HEK293 (cell line): ENCODE data around the gene LIN7A.

Experiments used
- CTCF ChIA-PET: fragments of 350-600 bp; formaldehyde crosslinking; extraction: SDS; loops from one replicate; lab custom pipeline; 2021; ENCODE audit warnings: antibody characterized with exemption; lab: Yijun Ruan, JAX
- POLR2A ChIA-PET: fragments of 300-600 bp; formaldehyde crosslinking; extraction: SDS; loops from one replicate; lab custom pipeline; 2020; ENCODE audit warnings: antibody characterized with exemption, inconsistent platforms; lab: Yijun Ruan, JAX
- H3K27ac ChIP-seq: fragments of 200-500 bp; sonication (Bioruptor generic); 2 replicates; pipeline ENCODE4 v1.5.1; 2014; ENCODE audit warnings: low read depth, low read length, control low read depth, inconsistent platforms; ENCODE audit errors: extremely low read depth
- H3K36me3 ChIP-seq, 2 experiments: fragments of 200-500 bp in 1 of 2; sonication (Bioruptor generic) in 1 of 2; 1 replicate in 1 of 2; 2 replicates in 1 of 2; pipeline ENCODE4 v1.5.1; 2014 to 2017; ENCODE audit warnings: inconsistent platforms in 2 of 2, low read length in 2 of 2; ENCODE audit not compliant: control insufficient read depth in 2 of 2, insufficient read depth in 1 of 2
- H3K4me1 ChIP-seq: fragments of 200-500 bp; sonication (Bioruptor generic); 2 replicates; pipeline ENCODE4 v1.5.1; 2014; ENCODE audit warnings: mild to moderate bottlenecking, low read length, inconsistent platforms; ENCODE audit not compliant: control insufficient read depth, insufficient read depth
- H3K4me3 ChIP-seq: 2 replicates; pipeline ENCODE4 v1.5.1; 2011; ENCODE audit warnings: low read depth, mild to moderate bottlenecking, control low read depth, low read length, moderate library complexity
- H3K9me3 ChIP-seq: fragments of 200-500 bp; sonication (Bioruptor generic); 2 replicates; pipeline ENCODE4 v1.5.1; 2014; ENCODE audit warnings: low read depth, low read length, inconsistent platforms; ENCODE audit not compliant: control insufficient read depth, insufficient read depth
- BCL11A ChIP-seq: fragments of 450-650 bp; formaldehyde crosslinking; IDR thresholded peaks from 2 replicates; pipeline ENCODE4 v1.5.1; 2016; ENCODE audit warnings: low read depth, missing biosample characterization, missing genetic modification characterization
- EGR2 ChIP-seq: fragments of 450-650 bp; formaldehyde crosslinking; IDR thresholded peaks from 2 replicates; pipeline ENCODE4 v1.5.1; 2016; ENCODE audit warnings: low read depth, missing biosample characterization, missing genetic modification characterization
- FEZF1 ChIP-seq: fragments of 450-650 bp; formaldehyde crosslinking; IDR thresholded peaks from 2 replicates; pipeline ENCODE4 v1.5.1; 2016; ENCODE audit warnings: missing biosample characterization, missing genetic modification characterization
- HOXC10 ChIP-seq: sonication (generic); formaldehyde crosslinking; IDR thresholded peaks from 2 replicates; pipeline ENCODE4 v1.8.1; 2023; ENCODE audit warnings: mild to moderate bottlenecking, missing genetic modification reagents
- SETDB1 ChIP-seq: IDR thresholded peaks from one replicate; pipeline ENCODE4 v1.6.1; 2017; ENCODE audit warnings: mild to moderate bottlenecking, low read length, moderate library complexity, mixed read lengths; ENCODE audit not compliant: insufficient read length
- WT1 ChIP-seq: fragments of 450-650 bp; formaldehyde crosslinking; IDR thresholded peaks from 2 replicates; pipeline ENCODE4 v1.5.1; 2016; ENCODE audit warnings: missing biosample characterization, missing genetic modification characterization
- ZBTB1 ChIP-seq: fragments of 450-650 bp; formaldehyde crosslinking; IDR thresholded peaks from 2 replicates; pipeline ENCODE4 v1.5.1; 2016; ENCODE audit warnings: missing biosample characterization, missing genetic modification characterization
- ZBTB21 ChIP-seq: fragments of 450-650 bp; formaldehyde crosslinking; IDR thresholded peaks from 2 replicates; pipeline ENCODE4 v1.5.1; 2017; ENCODE audit warnings: missing biosample characterization, missing genetic modification characterization
- ZNF114 ChIP-seq: fragments of 450-650 bp; formaldehyde crosslinking; IDR thresholded peaks from 2 replicates; pipeline ENCODE4 v1.5.0; 2017; ENCODE audit warnings: missing biosample characterization, missing genetic modification characterization
- ZNF138 ChIP-seq: fragments of 450-650 bp; formaldehyde crosslinking; IDR thresholded peaks from 2 replicates; pipeline ENCODE4 v1.5.1; 2016; ENCODE audit warnings: missing biosample characterization, missing genetic modification characterization, borderline replicate concordance
- ZNF211 ChIP-seq: fragments of 450-650 bp; formaldehyde crosslinking; IDR thresholded peaks from 2 replicates; pipeline ENCODE4 v1.5.1; 2016; ENCODE audit warnings: low read depth, missing biosample characterization, missing genetic modification characterization
- ZNF302 ChIP-seq: fragments of 450-650 bp; formaldehyde crosslinking; IDR thresholded peaks from 2 replicates; pipeline ENCODE4 v1.5.1; 2016; ENCODE audit warnings: missing biosample characterization, missing genetic modification characterization, low read depth
- ZNF350 ChIP-seq: fragments of 450-650 bp; formaldehyde crosslinking; IDR thresholded peaks from 2 replicates; pipeline ENCODE4 v1.5.0; 2017; ENCODE audit warnings: missing biosample characterization, mild to moderate bottlenecking, missing genetic modification characterization
- ZNF48 ChIP-seq: fragments of 450-650 bp; formaldehyde crosslinking; IDR thresholded peaks from 2 replicates; pipeline ENCODE4 v1.5.1; 2016; ENCODE audit warnings: missing biosample characterization, missing genetic modification characterization
- ZNF518A ChIP-seq: fragments of 450-650 bp; formaldehyde crosslinking; conservative IDR thresholded peaks from 2 replicates; pipeline ENCODE4 v1.5.1; 2016; ENCODE audit warnings: low read depth, missing biosample characterization, missing genetic modification characterization
- ZNF558 ChIP-seq: fragments of 450-650 bp; formaldehyde crosslinking; IDR thresholded peaks from 2 replicates; pipeline ENCODE4 v1.5.1; 2016; ENCODE audit warnings: missing biosample characterization, missing genetic modification characterization
- ZNF623 ChIP-seq: fragments of 450-650 bp; formaldehyde crosslinking; IDR thresholded peaks from 2 replicates; pipeline ENCODE4 v1.5.1; 2016; ENCODE audit warnings: missing biosample characterization, missing genetic modification characterization
- ZNF629 ChIP-seq: fragments of 450-650 bp; formaldehyde crosslinking; IDR thresholded peaks from 2 replicates; pipeline ENCODE4 v1.5.1; 2017; ENCODE audit warnings: missing biosample characterization, missing genetic modification characterization
- ZNF707 ChIP-seq: fragments of 450-650 bp; formaldehyde crosslinking; IDR thresholded peaks from 2 replicates; pipeline ENCODE4 v1.5.1; 2016; ENCODE audit warnings: missing biosample characterization, missing genetic modification characterization

The LIN7A gene

GRCh38 chr12:80979816-80980215 is 42.1 kb upstream of the LIN7A start:
- Histone ChIP-seq H3K36me3 (no peaks in the 10 kb centered on the region), H3K9me3 (no peaks in the 10 kb centered on the region), H3K4me3 (no peak overlapping the region), H3K27ac (no peak overlapping the region), H3K4me1 (no peaks in the 10 kb centered on the region)
- ChIA-PET POLR2A (no interaction called here), CTCF (no interaction called here)
- TF ChIP-seq ZNF138, result no peak

- Histone ChIP-seq H3K4me1 (no peaks in the 10 kb centered on the region), H3K9me3 (no peaks in the 10 kb centered on the region), H3K4me3 (no peak overlapping the region), H3K27ac (no peak overlapping the region), H3K36me3 (no peaks in the 10 kb centered on the region)
- no peak for TF ChIP-seq ZNF350 (tag by site-specific recombination)
- TF ChIP-seq ZNF114 (tag by site-specific recombination), result no peak
- TF ChIP-seq ZNF302 (tag by site-specific recombination), result no peak
- no peak for TF ChIP-seq WT1 (tag by site-specific recombination)
- no peak for TF ChIP-seq ZNF518A
- no peak for TF ChIP-seq ZNF707 (tag by site-specific recombination)
- TF ChIP-seq ZNF48 (tag by site-specific recombination), result no peak
- no peak for TF ChIP-seq EGR2 (tag by site-specific recombination)
- TF ChIP-seq ZNF629 (tag by site-specific recombination), result no peak
- no peak for TF ChIP-seq ZNF211 (tag by site-specific recombination)
- TF ChIP-seq ZBTB21 (tag by site-specific recombination), result no peak
- ChIA-PET POLR2A (no interaction called here), CTCF (no interaction called here)
These were observed 41.5 kb upstream of the LIN7A start for GRCh38 chr12:80979251-80979650.

DNA sequence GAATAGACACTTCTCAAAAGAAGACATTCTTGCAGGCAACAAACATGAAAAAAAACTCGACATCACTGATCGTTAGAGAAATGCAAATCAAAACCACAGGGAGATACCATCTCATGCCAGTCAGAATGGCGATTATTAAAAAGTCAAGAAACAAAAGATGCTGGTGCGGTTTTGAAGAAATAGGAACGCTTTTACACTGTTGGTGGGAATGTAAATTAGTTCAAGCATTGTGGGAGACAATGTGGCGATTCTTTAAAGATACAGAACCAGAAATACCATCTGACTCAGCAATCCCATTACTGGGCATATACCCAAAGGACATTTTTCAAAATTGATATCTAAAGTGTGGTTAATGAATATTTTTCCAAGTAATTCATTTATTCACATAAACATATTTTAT is 39.6 kb upstream of the LIN7A start:
- POLR2A ChIA-PET, result no interaction called here
- Histone ChIP-seq H3K4me1 (no peaks in the 10 kb centered on the region), H3K27ac (no peak overlapping the region)
- TF ChIP-seq ZBTB1 (no peak), ZNF48 (tag by site-specific recombination) (no peak), HOXC10 (CRISPR knock-in tag) (no peak), BCL11A (tag by site-specific recombination) (no peak), ZNF558 (tag by site-specific recombination) (no peak), SETDB1 (no peak), ZNF623 (tag by site-specific recombination) (no peak), FEZF1 (tag by site-specific recombination) (no peak)
- TF ChIP-seq, all 188 proteins: peak for 0
- Histone ChIP-seq H3K36me3 (no peaks in the 10 kb centered on the region), H3K9me3 (no peaks in the 10 kb centered on the region), H3K4me3 (no peak overlapping the region)
- CTCF ChIA-PET, result no interaction called here
